IMR-90 (cell line): ENCODE measurements around the gene CPA4.

Source experiments
- CEBPB ChIP-seq: IDR thresholded peaks from 2 replicates; pipeline ENCODE4 v1.6.1; 2012; ENCODE audit warnings: low read depth, low read length, improper control_type of control experiment
- CHD1 ChIP-seq: IDR thresholded peaks from 2 replicates; pipeline ENCODE4 v1.6.1; 2012; ENCODE audit warnings: low read depth, low read length, improper control_type of control experiment
- CTCF ChIP-seq: conservative IDR thresholded peaks from 2 replicates; pipeline ENCODE4 v1.5.1; 2012; ENCODE audit warnings: mild to moderate bottlenecking, low read depth, low read length, improper control_type of control experiment
- MAFK ChIP-seq: IDR thresholded peaks from 2 replicates; pipeline ENCODE4 v1.6.1; 2012; ENCODE audit warnings: low read depth, low read length, improper control_type of control experiment
- MAZ ChIP-seq: IDR thresholded peaks from 2 replicates; pipeline ENCODE4 v1.6.1; 2012; ENCODE audit warnings: low read depth, mild to moderate bottlenecking, low read length, improper control_type of control experiment, moderate library complexity, borderline replicate concordance
- POLR2A ChIP-seq: IDR thresholded peaks from 2 replicates; pipeline ENCODE4 v1.6.1; 2012; ENCODE audit warnings: mild to moderate bottlenecking, low read depth, low read length
- RCOR1 ChIP-seq: IDR thresholded peaks from 2 replicates; pipeline ENCODE4 v1.6.1; 2012; ENCODE audit warnings: mild to moderate bottlenecking, low read length, improper control_type of control experiment; ENCODE audit not compliant: insufficient replicate concordance
- SMC3 ChIP-seq: fragments of 150-350 bp; IDR thresholded peaks from 2 replicates; pipeline ENCODE4 v1.6.1; 2016; ENCODE audit warnings: low read depth, mild to moderate bottlenecking, antibody characterized with exemption, low read length, moderate library complexity
- USF2 ChIP-seq: fragments of 150-350 bp; IDR thresholded peaks from 2 replicates; pipeline ENCODE4 v1.6.1; 2017; ENCODE audit warnings: mild to moderate bottlenecking, antibody characterized with exemption, low read length, low read depth

- TF ChIP-seq SMC3 (no peak), POLR2A (no peak), USF2 (no peak), CTCF (no peak), CEBPB (no peak), RCOR1 (no peak), MAFK (no peak), CHD1 (no peak), MAZ (no peak)
Observed at GRCh38 chr7:130302649-130303048, 9.7 kb downstream of the CPA4 start.
